T-helper 2 cell treated with Interferon-gamma antibody and Interleukin-4, amounts not matched to agents 100 ng/mL and 5 ng/mL, for 36 hours (primary cell): ENCODE measurements around the gene RAG1. TPM values are rescaled to one million over a fixed set of nuclear protein-coding genes. Genes with fewer than 3 reads are reported as not detected.

Source experiments
- intact Hi-C: fragments of 100-400 bp; cut with micrococcal nuclease; formaldehyde crosslinking; loops from one replicate; pipeline ENCODE4 v1.15.1; 2023
- total RNA-seq: library from RNA; stranded (reverse); gene quantifications from 2 replicates; pipeline ENCODE4 v1.2.3, GENCODE V29; 2022

RAG1 gene
- total RNA-seq, 1 donor from 2014 or later: 0.09 TPM

DNA sequence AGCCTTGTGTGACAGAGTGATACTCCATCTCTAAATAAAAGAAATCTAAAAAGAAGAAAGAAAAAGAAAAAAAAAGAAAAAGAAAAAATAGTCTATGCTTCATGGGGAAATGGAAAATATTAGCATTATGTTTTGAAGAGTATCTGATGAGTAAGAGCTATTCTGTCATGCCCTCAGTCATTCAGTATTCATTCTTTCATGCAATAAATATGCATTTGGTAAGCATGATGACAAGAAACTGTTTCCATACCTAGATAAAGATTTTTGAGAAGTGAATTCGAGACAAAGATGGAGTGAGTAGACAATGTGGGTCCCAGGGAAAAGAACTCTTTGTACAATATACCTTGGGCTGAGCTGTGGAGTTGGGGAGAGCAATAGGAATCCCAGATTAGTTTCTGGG lies 20.3 kb downstream of the RAG1 start:
- intact Hi-C loops: no loop called here

DNA sequence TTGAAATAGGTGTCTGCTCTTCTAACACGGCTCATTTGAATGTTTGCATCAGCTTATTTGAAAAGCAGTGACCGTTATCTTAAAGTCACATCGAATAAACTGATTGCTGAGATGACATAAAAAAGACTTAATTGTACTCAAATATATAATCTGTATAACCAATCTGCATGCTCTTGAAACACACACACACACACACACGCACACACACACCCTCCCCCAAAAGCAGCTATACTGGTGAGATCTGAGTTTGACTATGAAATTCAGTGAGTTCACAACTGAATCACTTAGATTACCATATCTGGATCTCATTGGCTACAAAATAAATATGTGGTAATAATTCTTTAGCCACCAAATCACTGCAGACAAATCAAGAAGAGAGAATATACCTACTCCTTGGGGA lies 22.7 kb downstream of the RAG1 start:
- intact Hi-C loops: no loop called here

DNA sequence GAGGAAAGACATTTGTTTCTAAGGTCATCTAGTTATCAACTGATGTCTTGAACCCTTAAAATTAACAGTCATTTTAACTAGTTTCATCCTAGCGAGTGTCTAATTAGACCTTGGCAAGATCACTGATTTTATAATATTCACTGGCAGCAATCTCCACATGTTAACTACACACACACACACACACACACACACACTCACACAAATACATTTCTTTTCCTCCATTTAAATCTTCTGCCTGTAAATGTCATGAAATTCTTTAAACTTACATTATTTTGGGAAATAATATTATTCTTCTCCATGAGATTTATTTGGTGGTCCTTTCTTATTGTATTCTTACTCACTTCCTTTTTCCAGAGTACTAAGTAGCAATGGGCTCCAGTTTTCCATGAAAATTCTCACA lies 23.6 kb downstream of the RAG1 start:
- intact Hi-C loops: no loop called here

DNA sequence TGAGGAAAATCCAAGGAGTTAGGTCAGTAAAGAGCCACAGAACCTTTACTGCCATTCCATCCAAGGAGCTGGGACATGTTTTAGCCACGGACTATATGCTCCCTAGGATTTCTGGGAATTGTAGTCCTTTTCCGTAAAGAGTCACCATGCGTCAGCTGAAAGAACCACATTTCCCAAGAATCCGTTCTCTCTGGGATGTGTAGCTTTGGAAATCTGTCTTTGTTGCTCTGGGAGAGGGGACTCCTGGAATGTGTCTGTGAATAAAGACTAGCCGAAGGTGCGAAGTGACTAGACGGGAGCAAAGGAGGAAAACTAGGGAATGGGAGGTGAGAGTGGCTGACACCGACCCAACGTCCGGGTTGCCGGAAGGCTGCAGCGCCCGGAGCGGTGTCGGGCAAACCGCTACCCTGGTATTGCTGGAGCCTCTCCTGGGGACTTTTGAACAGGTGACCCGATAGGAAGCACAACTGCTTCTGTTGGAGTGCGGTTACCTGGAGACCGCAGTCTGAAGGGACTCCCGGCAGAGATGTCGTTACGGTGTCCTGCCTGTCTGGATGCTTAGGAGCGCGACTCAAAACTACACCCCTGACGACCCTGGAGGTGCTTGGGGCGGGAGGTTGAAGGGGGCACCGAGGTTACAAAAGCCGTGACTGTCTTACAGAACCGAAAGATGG lies 26.6 kb downstream of the RAG1 start, which contains the start of gene IFTAP:
IFTAP (plus strand) TSS at position 187 of the 674 bp plus-strand sequence. CDS start 15,602 bp downstream, outside the sequence.
- intact Hi-C loops: no loop called here

DNA sequence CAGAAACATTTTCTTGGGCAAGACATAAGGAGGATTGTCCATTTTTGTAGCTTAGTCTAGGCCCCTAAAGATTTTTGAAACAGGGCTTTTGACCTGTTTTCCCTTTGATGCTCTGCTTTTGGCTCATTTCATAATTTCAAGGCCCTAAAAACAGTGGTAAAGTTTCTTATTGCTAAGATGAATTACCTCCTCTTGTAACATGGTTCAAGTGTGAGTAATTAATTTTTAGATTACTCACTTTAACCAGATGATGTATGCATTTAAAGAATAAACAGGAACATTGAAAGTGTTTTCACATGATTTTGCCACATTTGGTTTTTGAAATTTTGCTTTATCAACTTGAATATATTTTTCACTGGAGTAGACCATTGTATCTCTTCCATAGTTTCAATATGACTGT lies 29.1 kb downstream of the RAG1 start:
- intact Hi-C loops: no loop called here

DNA sequence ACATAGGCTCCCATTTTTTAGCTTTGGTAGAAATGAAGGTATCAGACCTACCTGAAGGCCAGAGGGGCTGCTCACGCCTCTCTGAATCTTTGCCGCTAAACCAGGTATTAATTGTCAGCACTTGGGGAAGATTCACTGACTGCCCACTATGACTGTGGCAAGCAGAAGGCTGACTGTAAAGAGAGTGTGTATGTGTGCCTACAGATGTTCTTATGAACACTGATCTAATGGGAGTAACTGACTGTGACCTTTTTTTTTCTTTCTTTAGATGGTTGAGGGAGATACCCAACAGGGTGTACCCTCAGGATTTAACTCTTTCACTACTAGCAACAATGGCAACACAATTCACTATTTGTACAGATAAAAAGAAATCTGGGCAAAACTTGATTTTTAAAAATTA lies 30.2 kb downstream of the RAG1 start, which contains the start of gene RAG2:
RAG2 (minus strand) TSS at position 186 of the 400 bp plus-strand sequence. CDS start 4,068 bp downstream, outside the sequence.
- intact Hi-C loops: no loop called here

DNA sequence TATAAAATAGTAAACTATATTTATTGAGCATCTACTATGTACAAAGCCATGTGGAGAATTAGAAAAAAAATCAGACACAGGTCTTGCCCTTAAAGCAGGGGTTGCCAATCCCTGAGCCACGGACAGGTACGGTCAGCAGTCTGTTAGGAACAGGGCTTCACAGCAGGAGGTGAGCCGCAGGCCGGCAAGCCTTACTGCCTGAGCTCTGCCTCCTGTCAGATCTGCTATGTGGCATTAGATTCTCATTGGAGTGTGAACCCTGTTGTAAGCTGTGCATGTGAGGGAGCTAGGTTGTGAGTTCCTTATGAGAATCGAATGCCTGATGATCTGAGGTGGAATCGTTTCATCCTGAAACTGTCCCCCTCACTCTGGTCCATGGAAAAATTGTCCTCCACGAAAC lies 32.4 kb downstream of the RAG1 start:
- intact Hi-C loops: no loop called here

DNA sequence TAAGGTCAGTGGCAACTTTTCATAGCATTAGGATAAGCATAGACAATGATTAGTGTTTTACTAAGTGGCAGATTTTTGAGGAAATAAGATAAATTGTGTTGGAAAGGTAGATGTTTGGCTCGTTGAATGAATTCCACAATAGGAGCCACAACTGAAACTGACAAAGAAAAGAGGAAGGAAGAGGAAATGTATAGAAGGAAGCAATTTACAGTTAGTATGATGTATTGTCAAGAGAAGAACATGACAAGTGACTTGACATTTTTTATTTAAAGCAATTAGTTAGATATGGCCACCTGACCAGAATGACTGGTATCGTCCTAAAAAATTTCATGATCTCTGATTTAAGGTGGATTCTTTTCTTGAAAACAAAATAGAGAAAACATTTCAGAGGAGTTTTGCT lies 33.3 kb downstream of the RAG1 start:
- intact Hi-C loops: no loop called here

DNA sequence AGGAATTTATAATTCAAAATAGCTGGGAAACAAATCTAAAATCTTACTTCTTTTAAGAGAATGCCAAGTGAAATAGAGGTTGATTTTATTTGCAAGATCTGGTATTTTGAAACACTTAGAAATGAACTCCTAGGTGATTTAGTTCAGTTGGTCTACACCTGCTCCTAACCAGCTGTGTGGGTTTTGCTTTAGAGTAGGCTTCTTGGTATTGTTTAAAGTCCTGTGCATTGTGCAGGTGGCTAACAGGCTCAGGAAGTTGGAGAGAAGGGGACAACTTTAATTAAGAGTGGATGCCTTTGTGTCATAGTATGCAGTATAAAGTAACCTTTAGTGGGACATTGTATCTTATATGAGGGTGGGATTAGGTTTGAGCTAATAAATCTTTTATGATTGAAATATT lies 34.3 kb downstream of the RAG1 start:
- intact Hi-C loops: no loop called here

DNA sequence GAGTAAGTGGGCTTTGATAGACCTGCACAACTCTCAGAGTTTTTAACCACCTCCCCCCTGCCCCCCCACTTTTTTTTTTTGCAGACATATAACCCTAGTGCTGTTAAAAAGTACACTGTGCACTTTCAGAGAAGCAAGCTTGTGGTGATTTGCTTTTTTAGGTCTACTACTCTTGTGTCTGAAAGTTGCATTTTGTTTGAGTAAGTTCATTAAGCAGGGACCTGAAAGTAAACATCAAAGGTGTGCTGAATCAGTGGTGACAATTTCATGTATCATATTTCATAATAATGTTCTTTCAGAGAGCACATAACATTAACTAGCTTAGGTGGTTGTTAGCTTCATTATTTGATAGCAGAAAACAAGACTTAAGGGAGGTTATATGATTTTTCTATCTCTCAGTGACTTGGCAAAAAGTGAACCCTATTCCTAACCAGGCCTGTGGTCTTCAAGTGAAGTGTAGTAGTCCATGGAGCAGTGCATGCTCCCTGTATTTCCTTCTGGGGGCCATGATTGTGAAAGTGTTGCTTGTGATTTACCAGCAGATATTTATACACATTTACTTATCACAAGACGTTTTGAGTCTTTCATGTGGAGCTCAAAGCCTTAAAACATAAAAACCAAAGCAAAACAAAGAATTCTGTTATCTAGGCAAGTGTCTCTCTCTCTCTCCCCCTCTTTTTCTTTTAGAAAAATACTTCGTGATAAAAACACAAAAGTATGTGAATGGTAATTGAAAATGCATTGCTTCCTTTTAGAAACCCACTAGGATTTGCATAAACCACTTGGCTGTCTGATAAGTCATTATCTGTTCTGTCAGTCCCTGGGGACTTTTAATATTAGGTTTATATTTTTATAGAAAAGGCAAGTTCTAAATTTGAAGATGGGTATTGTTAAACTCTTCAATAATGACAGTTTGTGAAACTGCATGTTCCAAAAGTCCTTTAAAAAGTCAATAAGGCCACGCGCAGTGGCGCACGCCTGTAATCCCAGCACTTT lies 37.7 kb downstream of the RAG1 start:
- intact Hi-C loops: no loop called here

DNA sequence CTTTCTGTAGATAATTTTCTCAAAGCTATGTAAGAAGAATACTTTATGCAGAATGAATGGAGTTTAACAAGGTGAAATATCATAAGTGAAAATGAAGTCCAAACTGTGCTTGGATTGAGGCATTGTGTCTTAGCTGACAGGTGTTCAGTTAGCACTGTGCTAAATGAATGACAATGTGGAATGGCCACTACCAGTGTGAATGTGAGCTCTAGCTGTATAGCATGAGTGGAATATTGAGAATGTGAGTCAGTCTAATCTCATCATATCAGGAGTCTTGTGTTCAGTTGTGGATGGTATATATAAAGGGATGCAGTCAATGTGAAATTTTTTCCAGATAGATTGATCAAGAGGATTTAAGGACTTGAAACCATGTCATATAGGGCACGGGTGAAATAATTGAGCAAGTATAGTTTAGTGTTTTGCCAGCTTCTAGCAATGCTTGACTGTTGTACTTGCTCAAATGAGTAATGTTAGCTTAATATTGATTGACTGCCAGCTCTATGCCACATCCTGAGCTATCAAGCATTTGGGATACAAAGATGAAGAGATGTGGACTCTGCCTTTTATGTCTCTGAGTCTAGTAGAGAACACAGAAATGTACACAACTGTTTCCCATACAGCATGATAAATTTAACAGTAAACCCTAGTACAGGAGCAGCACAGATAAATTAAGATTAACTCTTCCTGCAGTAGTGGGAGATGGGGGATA lies 40.8 kb downstream of the RAG1 start:
- intact Hi-C loops: no loop called here

DNA sequence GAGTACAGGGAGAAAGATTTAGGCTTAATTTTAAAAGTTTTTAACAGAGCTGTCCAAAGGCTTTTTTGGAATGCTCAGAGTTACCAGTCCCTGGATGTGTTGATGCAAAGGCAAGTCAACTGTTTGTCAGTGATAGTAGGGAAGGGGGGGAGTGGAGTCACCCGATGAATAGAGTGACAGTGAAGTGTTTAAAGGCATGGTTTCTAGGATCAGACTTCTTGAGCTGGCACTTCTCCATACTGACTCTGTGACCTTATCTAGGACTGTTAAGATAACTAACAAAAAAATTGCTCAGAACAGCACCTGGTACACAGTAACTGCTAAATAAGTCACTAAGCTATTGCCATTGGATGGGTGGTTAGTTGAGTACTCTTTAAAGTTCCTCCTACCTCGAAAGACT lies 41.6 kb downstream of the RAG1 start:
- intact Hi-C loops: no loop called here

DNA sequence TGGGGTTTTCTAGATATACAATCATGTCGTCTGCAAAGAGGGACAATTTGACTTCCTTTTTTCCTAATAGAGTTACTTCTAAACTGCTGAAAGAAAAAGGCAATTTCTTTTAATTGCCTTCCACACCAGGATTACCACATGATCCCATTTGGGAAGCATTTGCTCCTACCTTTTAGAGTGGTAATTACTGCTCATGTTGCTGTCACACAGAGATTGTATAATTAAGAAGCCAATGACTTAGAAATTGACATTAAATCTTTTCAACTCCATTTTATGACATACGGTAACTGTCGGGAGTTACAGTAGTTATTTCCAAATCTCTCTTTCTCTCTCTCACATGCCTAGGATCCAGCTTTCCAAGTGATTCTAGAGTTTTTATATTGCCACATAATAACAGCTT lies 48.0 kb downstream of the RAG1 start:
- intact Hi-C loops: no loop called here

DNA sequence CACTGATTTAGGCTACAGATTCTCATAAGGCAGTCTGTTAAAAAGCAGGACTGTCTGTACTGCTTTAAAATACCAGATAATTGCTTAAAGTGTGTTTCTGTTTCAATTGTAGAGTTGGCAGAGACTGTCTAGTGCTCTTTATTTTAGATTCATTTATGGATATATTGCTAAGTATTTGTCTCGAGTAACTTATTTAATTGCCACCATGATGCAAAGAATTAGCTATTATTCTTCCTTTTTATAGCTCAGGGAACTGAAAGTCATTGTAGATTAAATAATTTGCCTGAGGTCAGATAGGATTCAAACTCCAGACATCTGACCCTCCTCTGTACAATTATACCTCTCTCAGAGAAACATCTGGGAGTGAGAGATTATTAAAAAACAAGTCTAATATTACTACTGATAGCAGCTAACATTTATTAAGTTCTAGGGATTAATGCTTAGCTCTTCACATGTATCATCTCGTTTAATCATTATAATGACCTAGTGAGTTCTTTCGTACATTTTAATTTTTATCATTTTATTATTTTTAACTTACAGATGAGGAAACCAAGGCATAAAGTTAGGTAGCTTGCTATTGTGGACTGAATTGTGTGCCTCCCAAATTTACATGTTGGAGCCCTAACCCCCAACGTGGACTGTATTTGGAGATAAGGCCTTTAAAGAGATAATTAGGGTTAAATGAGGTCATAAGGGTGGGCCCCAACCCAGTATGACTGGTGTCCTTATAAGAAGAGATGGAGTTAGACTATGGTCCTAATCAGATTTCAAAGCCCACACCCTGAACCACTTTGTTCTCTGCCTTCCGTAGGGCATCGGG lies 49.9 kb downstream of the RAG1 start:
- intact Hi-C loops: no loop called here

DNA sequence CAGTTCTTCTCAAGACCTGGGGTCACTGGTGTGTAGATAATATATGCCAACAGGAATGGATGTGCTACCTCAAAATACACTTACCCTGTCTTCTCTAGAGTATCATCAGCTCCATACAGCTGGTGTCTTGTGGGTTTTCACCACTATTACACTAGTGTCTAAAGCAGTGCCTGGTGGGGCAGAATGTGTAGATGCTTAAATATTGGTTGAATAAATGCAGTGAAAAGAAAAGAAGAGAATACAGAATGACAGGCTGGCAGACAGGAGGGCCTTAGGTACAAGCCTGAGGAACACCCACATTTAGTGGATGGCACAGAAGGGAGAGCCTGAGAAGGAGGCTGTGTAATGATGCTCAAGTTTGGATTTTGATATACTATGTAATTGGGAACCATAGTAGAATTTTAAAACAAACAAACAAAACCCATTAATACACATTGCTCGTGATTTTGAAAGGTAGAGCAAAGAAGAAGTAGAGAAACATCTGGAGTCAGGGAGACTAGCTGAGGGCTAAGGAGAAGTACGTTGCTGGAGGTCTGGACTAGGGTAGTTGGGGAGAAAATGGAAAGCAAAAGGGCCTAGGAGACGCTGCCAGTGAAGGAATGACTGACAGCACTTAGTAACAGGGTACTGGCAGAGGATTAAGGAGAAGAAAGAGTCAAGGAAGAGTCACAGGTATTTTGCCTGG lies 50.7 kb downstream of the RAG1 start:
- intact Hi-C loops: no loop called here

DNA sequence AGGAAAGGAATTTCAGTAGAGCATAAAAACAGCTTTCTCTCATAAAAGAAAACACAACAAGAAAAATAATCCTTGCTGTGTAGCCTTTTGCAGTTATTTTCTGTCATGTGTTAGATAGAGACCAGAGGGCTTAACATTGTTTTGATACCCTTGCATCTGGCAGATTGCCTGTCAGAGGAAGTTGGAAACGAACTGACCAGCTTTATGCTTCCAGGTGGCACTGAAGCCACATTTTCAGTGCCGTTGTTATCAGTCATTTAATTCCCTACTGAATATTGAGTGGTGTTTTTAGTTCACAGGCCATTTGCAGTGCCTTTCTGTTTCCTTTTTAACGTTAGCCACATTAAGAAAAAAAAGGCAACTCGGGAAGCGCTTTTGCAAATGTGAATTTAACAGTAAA lies 51.7 kb downstream of the RAG1 start:
- intact Hi-C loops: no loop called here

DNA sequence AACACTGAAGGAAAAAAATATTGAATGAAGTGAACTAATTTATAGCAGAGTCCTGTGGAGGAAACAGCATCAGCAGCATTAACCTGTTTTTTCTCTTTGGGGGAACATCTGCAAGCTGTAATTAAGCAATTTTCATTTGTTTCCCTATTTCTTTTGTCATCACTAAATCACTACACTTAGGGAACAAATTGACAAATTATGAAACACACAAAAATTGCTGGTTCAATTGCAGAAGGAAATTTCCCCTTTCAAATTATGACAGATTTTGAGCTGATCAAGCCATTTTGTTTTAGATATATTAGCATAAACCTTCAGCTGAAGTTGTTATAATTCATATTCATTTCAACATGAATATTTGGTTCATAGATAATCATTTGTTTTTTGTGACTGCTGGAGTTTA lies 52.4 kb downstream of the RAG1 start:
- intact Hi-C loops: no loop called here

DNA sequence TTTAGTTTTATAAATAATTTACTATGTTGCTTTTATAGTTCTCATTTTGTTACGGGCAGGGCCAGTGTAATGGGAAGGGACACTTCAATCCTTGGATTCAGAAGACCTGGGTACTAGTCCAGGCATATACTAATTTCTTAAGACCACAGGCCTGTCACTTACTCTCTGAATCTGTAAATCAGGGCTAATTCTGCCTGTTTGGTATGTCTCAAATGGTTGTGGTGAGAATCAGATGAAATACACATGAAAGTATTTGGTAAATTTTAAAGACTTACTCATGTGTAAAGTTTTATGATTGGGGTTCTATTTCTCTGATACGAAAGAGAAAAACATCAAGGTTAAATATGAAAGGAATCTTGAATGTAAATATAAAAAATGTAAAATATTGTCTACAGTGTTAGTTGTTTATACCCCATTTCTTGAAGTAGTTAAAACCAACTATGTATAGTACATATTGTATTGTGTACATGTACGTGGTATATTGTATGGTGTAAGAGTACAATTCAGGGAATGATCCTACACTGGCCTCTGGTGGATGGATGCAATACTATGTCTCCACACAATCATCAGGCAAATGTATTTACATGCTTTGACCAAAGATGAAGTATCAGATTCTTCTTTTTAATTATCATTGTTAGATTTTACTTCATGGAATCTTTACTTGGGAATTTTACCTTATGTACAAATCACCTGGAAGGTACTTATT lies 54.8 kb downstream of the RAG1 start:
- intact Hi-C loops: loop anchor here (1.0 kb wide), 1 partner anchor 58 kb away; no protein-coding TSS in a partner anchor

DNA sequence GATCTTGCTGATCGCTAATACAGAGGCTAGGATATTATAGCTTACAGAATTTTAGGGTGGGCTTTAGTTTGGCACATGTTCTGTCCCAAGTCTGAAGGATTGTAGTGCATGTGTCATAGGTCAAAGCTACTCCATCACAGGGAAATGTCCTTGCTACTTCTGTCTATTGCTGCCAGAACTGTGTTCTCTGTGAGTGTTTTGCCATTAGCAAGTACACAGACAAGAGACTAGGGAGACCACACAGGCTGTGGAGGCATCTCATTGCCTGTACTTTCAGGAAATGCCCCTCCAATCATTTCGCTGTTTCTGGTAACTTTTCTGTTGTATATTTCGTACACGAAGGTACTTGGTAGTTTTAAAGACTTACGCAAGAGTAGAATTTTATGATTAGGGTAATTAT lies 55.7 kb downstream of the RAG1 start:
- intact Hi-C loops: no loop called here

DNA sequence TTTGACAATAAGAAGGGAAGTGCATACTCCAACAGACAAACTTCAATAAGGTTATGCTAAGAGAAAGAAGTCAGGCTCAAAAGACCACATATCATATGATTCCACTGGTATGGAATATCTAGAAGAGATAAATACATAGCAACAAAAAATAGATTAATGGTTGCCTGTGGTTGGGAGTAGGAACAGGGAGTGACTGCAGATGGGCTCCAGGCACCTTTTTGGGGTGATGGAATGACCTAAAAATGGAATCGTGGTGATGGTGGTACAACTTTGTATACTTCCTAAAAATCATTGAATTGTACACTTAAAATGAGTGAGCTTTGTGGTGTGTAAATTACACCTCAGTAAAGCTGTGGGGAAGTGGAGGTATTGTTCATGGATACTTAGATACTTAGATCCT lies 59.2 kb downstream of the RAG1 start:
- intact Hi-C loops: no loop called here
